ENCODE results near the gene MFSD2A.
"Not testable (repeated sequence)": the region's sequence is repeated elsewhere in the genome, so short reads cannot be mapped to it uniquely, and the experiment has no call there.

DNA sequence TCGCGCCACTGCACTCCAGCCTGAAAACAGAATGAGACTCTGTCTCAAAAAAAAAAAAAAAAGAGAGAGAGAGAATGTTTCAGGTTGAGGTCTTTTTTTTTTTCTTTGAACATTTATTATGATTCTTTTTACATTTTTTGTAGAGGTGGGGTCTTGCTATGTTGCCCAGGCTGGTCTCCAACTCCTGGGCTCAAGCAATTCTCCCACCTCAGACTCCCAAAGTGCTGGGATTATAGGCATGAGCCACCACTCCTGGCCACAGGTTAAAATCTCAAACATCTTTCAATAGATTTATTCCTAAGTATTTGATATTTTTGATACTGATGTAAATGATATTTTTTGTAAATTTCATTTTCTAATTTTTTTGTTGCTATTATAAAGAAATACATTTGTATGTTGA is 29.5 kb downstream of the MFSD2A start:
- TF ChIP-seq, protein P1, sequence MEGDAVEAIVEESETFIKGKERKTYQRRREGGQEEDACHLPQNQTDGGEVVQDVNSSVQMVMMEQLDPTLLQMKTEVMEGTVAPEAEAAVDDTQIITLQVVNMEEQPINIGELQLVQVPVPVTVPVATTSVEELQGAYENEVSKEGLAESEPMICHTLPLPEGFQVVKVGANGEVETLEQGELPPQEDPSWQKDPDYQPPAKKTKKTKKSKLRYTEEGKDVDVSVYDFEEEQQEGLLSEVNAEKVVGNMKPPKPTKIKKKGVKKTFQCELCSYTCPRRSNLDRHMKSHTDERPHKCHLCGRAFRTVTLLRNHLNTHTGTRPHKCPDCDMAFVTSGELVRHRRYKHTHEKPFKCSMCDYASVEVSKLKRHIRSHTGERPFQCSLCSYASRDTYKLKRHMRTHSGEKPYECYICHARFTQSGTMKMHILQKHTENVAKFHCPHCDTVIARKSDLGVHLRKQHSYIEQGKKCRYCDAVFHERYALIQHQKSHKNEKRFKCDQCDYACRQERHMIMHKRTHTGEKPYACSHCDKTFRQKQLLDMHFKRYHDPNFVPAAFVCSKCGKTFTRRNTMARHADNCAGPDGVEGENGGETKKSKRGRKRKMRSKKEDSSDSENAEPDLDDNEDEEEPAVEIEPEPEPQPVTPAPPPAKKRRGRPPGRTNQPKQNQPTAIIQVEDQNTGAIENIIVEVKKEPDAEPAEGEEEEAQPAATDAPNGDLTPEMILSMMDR (IDR thresholded peaks at IDR 0.05): not testable (repeated sequence)
- TF ChIP-seq POLR2AphosphoS5 (IDR thresholded peaks at IDR 0.05); POLR2A (IDR thresholded peaks at IDR 0.05; ENCODE audit: low read depth): not testable (repeated sequence)

Data from esophagus muscularis mucosa (tissue), 3 donors.